ENCODE measurements around the gene NELFB. TPM values are rescaled to one million over a fixed set of nuclear protein-coding genes. Genes with fewer than 3 reads are reported as not detected.
A peak's percentile ranks its signal among the peaks of the same experiment; 100 is the strongest.
"Not testable (repeated sequence)": the region's sequence is repeated elsewhere in the genome, so short reads cannot be mapped to it uniquely, and the experiment has no call there.

The NELFB gene
- total and polyA plus RNA-seq, 2 experiments from 2014 or later, result 73.3 to 78.2 TPM

GRCh38 chr9:137235424-137236237 is 19.5 kb upstream of the NELFB start:
- H3K4me3 ChIP-seq, result no peak overlapping the region
- H3K4me1 ChIP-seq (ENCODE audit: low read depth), result peaks cover 14% of the 10 kb centered on the region
- peak overlapping the region; percentile 32 for H3K27ac ChIP-seq
- no peak for TF ChIP-seq CTCF (IDR thresholded peaks at IDR 0.05; ENCODE audit: low read depth, low read length)
- DNase-seq (ENCODE audit: low read depth in 1 of 2, low spot score in 1 of 2), result no peak
- H3K36me3 ChIP-seq, result no peaks in the 10 kb centered on the region
- no peaks in the 10 kb centered on the region for H3K9me3 ChIP-seq (ENCODE audit: low read depth)
- H3K27me3 ChIP-seq, result no peaks in the 10 kb centered on the region

- no peaks in the 10 kb centered on the region for H3K36me3 ChIP-seq
- H3K27me3 ChIP-seq, result no peaks in the 10 kb centered on the region
- peak; percentile 97 for TF ChIP-seq CTCF (IDR thresholded peaks at IDR 0.05; ENCODE audit: low read depth, low read length)
- no peak overlapping the region for H3K4me3 ChIP-seq
- no peaks in the 10 kb centered on the region for H3K9me3 ChIP-seq (ENCODE audit: low read depth)
- peak overlapping the region; percentile 32 for H3K27ac ChIP-seq
- peak; percentile 80 to 96 for DNase-seq (ENCODE audit: low read depth in 1 of 2, low spot score in 1 of 2)
- peaks cover 14% of the 10 kb centered on the region for H3K4me1 ChIP-seq (ENCODE audit: low read depth)
Measured at GRCh38 chr9:137236238-137236935, 18.7 kb upstream of the NELFB start.

GRCh38 chr9:137236936-137237421 is 18.1 kb upstream of the NELFB start:
- Histone ChIP-seq H3K27ac (peak overlapping the region; percentile 11), H3K36me3 (peaks cover 1% of the 10 kb centered on the region), H3K27me3 (no peaks in the 10 kb centered on the region), H3K4me1 (ENCODE audit: low read depth) (peaks cover 15% of the 10 kb centered on the region), H3K4me3 (no peak overlapping the region), H3K9me3 (ENCODE audit: low read depth) (no peaks in the 10 kb centered on the region)
- no peak for DNase-seq (ENCODE audit: low read depth in 1 of 2, low spot score in 1 of 2)
- TF ChIP-seq CTCF (IDR thresholded peaks at IDR 0.05; ENCODE audit: low read depth, low read length), result no peak

GRCh38 chr9:137237759-137238726 is 17.1 kb upstream of the NELFB start:
- no peak overlapping the region for H3K4me3 ChIP-seq
- H3K36me3 ChIP-seq, result peaks cover 11% of the 10 kb centered on the region
- no peaks in the 10 kb centered on the region for H3K9me3 ChIP-seq (ENCODE audit: low read depth)
- no peak for DNase-seq (ENCODE audit: low read depth in 1 of 2, low spot score in 1 of 2)
- H3K27ac ChIP-seq, result no peak overlapping the region
- TF ChIP-seq CTCF (IDR thresholded peaks at IDR 0.05; ENCODE audit: low read depth, low read length), result no peak
- H3K27me3 ChIP-seq, result no peaks in the 10 kb centered on the region
- peaks cover 24% of the 10 kb centered on the region for H3K4me1 ChIP-seq (ENCODE audit: low read depth)

DNA sequence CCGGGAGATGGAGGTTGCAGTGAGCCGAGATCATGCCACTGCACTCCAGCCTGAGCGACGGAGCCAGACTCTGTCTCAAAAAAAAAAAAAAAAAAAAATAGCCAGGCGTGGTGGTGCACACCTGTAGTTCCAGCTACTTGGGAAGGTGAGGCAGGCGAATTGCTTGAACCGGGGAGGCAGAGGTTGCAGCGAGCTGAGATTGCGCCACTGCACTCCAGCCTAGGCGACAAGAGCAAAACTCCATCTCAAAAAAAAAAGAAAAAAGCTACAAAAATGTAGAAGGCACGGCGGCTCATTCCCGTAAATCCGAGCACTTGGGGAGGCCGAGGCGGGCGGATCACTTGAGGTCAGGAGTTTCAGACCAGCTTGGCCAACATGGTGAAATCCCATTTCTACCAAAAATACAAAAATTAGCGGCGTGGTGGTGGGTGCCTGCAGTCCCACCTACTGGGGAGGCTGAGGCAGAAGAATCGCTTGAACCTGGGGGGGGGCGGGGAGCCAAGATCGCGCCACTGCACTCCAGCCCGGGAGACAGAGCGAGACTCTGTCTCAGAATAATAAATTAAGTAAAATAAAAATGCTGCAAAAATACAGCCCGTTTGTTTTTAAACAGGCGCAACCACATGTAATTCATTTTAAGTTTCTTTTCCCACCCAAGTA is 15.5 kb upstream of the NELFB start:
- H3K27me3 ChIP-seq; DNase-seq (ENCODE audit: low read depth in 1 of 2, low spot score in 1 of 2); H3K9me3 ChIP-seq (ENCODE audit: low read depth): not testable (repeated sequence)
- Histone ChIP-seq H3K36me3 (peaks cover 12% of the 10 kb centered on the region), H3K4me1 (ENCODE audit: low read depth) (peaks cover 24% of the 10 kb centered on the region), H3K27ac (peak overlapping the region; percentile 95), H3K4me3 (peak overlapping the region; percentile 41)
